ENCODE results near the gene TUT4.
"Not testable (repeated sequence)": the region's sequence is repeated elsewhere in the genome, so short reads cannot be mapped to it uniquely, and the experiment has no call there.

The TUT4 gene, protein sequence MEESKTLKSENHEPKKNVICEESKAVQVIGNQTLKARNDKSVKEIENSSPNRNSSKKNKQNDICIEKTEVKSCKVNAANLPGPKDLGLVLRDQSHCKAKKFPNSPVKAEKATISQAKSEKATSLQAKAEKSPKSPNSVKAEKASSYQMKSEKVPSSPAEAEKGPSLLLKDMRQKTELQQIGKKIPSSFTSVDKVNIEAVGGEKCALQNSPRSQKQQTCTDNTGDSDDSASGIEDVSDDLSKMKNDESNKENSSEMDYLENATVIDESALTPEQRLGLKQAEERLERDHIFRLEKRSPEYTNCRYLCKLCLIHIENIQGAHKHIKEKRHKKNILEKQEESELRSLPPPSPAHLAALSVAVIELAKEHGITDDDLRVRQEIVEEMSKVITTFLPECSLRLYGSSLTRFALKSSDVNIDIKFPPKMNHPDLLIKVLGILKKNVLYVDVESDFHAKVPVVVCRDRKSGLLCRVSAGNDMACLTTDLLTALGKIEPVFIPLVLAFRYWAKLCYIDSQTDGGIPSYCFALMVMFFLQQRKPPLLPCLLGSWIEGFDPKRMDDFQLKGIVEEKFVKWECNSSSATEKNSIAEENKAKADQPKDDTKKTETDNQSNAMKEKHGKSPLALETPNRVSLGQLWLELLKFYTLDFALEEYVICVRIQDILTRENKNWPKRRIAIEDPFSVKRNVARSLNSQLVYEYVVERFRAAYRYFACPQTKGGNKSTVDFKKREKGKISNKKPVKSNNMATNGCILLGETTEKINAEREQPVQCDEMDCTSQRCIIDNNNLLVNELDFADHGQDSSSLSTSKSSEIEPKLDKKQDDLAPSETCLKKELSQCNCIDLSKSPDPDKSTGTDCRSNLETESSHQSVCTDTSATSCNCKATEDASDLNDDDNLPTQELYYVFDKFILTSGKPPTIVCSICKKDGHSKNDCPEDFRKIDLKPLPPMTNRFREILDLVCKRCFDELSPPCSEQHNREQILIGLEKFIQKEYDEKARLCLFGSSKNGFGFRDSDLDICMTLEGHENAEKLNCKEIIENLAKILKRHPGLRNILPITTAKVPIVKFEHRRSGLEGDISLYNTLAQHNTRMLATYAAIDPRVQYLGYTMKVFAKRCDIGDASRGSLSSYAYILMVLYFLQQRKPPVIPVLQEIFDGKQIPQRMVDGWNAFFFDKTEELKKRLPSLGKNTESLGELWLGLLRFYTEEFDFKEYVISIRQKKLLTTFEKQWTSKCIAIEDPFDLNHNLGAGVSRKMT (N-terminal part only)

DNA sequence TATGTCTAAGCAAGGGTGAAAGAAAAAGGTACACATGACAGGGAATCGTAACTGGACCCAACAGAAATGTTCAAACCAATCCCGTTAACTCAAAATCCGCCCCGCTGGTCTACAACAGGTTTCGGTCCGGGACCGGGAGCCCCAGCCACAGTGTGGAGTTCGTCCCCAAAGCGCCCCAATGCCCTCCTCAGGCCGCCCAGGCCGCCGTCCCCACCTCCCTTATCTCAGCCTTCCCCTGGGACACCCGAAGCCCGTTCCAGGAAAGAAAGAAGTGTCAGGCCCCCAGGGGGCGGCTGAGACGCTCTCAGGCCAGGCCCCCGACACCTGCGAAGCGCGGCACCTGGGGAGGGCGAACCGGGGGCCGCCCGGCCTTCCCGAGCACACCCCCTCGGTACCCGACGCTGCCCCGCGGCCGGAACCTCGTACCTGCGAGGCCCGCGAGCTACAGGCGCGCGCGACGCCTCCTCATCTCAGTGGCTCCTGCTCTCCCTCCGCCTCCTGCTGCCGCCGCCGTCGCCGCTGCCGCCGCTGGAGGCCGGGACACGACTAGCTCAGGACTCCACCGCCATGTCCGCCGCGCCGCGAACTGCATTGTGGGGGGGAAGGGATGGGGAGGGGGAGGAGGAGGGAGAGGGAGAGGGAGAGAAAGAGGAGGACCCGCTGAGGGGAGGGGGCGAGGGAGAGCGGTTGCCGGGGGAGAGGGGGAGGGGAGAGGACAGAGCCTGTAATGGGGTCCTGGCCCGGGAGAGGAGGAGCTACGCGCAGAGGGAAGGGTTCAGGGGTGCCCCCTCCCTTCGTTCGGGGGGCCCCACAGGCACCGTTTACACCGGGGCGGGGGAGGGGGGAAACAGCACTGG lies at the start of gene TUT4:
Gene TUT4, minus strand, starts transcription at position 588 of the 857 bp plus-strand sequence. CDS start 26,812 bp downstream, outside the sequence.
- no peak for DNase-seq

DNA sequence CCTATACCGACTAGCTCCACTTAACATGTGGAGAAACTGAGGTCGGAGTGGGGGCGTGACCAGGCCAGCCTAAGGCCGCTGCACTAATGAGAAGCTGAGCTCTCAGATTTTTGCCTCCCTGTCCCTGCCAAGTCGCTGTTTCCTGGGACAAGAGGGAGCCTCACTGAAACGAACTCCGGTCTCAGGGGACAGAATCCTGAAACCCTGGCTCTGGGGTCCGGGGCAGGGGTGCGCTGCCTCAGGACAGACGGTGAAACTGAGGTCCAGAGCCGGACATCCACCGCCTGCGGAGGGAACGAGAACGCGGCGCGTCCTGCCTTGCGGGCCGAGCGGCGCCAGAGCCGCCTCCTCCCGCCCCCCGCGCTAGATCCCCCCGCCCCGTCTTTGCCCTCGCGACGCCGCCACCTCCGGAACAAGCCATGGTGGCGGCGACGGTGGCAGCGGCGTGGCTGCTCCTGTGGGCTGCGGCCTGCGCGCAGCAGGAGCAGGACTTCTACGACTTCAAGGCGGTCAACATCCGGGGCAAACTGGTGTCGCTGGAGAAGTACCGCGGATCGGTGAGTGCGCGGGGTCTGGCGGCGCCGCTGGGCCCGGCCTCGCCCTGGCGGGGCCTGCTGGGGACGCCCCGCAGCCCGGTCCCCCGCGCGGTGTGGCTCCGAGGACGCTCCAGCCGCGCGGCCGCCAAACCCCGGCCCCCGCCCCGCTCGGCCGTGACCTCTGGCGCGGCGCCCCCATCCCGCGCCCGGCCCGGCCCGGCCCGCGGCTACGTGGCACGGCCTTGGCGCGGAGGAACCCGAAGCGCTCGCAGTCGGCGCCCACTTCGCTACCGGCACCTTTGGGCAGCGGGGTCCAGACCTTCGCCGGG lies 49.3 kb upstream of the TUT4 start, which contains the start of gene GPX7:
Gene GPX7, plus strand, starts transcription at position 381 of the 865 bp plus-strand sequence. Its CDS starts 39 bp downstream, at position 420.
- no peak for DNase-seq

DNA sequence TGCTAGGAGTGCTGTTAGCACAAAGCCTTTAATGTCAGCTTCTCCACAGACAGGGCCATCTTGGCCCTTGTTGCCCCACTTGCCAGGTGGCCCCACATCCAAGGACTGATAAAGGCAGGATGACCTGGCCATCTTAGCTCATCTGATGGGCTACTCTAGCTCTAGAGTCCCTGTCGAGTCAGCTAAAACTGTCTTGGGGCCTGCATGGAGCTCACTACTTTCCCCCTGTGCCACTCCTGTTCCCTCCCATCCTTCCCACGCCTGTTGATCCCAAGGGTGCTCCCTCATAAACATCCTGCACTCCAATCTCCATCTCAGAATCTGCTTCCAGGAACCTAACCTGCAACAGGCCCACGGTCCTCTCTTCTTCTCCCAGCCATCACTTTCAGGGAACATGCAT lies 48.6 kb upstream of the TUT4 start:
- DNase-seq, result no peak

DNA sequence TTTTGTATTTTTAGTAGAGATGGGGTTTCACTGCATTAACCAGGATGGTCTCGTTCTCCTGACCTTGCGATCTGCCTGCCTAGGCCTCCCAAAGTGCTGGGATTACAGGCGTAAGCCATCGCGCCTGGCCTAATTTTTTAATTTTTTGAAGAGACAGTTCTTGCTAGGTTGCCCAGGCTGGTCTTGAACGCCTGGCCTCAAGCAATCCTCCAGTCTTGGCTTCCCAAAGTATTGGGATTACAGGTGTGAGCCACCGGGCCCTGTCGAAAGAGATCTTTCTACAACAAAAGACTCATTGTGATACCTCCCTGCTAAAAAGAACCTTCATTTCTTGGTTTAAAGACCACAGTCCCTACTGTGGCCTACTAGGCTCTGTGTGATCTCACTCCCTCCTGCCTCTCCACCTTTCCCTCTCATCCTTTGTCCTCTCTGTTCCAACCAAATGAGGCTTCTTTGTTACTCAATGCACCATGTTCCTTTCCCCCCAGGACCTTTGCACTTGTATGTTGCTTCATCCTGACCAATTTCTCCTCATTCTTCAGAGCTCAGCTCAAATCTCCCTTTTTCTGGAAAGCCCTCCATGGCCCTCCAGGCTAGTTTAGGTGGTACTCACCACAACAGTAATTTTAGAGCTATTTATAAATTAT lies 47.8 kb upstream of the TUT4 start:
- DNase-seq, result no peak

DNA sequence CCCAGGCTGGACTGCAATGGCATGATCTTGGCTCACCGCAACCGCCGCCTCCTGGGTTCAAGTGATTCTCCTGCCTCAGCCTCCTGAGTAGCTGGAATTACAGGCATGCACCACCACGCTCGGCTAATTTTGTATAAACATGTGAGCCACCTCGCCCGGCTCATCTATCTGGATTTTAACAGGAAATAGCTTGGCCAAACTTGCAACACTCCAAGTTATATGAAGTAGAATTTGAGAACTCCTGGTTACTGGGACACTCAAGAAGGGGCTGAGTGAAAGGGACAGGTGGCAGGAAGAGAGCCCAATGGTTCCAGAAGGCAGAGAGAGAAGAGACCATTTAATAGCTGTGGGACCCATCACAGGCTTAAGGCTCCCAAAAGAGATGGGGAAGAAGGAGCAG lies 46.3 kb upstream of the TUT4 start:
- DNase-seq, result no peak

DNA sequence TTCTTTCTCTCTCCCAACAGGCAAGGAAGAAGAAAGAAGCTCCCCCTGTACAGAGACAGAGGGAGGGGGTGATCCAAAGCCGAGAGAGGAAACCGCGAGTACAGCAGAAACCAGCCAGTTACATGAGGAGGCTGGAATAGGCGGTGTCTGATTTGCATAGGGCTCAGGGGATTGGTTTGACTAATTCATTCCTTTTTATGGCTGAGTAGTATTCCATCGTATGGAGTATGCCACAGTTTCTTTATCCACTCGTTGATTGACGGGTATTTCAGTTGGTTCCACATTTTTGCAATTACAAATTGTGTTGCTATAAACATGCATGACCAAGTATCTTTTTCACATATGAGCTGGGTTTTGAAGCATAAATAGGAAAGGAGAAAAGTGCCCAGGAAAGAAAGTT lies 45.8 kb upstream of the TUT4 start:
- DNase-seq, result no peak

DNA sequence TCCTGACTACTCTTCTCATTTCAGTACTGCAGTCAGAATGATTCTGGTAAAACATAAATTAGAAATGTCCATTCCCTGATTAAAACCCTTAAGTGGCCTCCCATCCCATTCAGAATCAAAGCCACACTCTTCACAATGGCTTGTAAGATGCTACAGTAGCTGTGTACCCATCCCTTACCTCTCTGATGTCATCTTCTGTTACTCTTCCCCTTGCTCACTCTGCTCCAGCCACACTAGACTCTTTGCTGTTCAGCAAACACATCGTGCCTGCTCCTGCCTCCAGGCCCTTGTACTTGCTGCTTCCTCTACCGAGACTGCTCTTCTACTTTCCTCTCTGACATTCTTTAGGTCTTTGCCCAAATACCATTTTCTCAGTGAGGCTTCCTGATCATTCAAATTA lies 45.0 kb upstream of the TUT4 start:
- no peak for DNase-seq

DNA sequence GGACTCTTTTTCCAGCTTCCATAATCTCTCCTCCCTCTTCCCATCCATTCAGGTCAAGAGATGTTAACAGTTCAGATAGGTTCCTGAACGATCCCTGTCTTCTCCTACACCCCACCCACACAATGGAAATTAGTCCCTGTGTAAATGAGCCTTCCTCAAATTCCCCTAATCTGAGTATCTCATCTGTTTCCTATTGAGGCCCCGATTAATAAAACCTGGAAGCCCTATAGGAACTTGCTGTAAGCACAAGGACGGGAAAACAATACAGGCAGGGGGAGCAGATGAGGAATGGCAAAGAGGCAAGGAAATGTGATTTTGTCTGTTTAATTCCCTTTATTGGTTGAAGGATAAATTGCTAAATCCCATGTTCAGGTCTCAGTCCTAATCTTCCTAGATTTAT lies 42.2 kb upstream of the TUT4 start:
- no peak for DNase-seq

DNA sequence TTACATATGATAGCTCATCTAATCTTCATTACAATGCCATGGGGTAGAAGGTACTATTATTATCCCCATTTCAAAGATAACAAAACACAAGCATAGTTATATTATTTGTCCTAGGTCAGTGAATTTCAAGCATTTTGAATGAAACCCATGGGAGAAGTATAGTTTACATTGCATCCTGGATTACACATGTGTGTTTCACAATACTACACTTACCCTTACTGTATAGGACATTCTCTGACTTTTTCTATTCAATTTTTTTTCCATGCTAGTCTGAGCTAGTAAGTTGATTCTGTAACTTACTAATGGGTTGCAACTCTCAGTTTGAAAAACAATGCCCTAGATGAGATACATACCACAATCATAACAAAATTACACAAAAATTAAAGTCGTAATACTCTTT lies 40.6 kb upstream of the TUT4 start:
- DNase-seq, result no peak

DNA sequence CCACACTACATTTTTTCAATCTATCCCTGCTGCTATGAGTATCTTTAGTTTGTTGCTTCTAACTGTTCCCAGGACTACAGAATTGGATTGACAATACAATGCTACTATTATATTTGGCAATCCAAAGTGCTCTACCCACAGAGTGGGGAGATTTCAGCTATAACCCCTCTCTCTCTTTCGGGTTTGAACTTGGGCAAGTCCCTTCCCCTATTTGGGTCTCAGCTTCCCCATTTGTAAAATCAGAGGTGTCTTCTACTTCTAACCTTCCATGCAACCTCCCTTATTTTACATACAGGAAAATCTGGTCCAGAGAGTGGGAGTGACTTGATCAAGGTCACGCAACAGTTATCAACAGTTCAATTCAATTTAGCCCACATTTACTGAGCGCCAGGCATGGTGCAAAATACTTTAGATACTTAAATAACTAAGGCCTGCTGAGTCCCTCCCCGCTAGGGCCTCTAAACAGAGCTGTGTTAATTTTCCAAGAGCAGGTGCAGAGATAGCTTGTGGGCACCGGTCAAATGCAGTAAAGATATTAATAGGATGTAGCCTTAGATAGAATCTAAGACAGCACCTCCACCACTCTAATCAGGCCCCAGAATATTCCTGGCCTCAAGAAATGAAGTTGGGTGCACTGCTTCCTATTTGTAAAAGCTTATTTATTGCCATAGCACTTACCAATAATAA lies 39.9 kb upstream of the TUT4 start:
- DNase-seq, result no peak

DNA sequence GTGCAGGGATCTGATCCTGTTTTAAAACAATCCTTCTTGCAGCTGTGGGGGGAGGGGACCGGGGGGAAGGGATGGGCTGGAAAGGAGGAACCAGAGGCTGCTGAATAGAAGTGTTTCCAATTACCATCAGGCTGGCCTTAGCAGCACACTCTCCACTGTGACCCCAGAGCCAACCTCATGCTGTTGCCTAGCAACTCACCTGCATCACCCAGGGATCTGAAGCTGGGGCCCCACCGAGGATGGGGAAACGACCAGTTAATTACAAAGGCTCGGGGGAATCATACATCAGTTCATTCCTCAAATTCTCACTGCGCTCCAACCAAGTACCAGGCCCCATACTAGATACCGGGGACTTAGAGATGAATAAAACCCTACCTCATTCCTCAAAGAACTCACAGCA lies 37.4 kb upstream of the TUT4 start:
- DNase-seq, result no peak

DNA sequence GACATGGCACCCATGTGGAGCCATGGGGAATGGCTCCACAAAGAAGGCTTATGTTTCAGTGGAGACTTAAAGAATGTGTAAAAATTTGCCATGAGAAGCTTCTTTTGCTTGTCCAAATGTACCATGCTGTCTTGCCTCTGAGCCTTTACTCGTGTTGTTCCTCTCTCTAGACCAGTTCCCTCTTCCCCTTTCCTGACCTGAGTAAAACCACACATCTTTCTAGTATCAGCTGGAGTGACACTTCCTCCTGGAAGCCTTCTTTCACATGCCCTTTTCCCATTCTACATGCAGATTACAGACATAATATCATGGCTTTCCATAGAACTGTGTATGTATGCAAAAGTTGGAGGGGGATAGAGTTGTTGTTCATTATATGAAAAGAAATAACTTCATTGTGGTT lies 35.6 kb upstream of the TUT4 start:
- DNase-seq, result no peak

DNA sequence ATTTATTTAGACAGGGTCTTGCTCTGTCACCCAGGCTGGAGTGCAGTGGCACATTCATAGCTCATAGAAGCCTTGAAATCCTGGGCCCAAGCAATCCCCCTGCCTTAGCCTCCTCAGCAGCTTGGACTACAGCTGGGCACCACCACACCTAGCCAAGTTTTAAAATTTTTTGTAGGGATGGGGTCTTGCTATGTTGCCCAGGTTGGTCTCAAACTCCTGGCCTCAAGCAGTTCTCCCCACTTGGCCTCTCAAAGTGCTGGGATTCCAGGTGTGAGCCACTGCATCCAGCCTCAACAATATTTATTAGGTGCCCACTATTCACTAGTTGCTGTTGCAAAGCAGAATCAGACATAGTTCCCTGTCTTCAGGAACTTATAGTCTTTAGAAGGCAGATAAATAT lies 35.1 kb upstream of the TUT4 start:
- DNase-seq, result no peak

DNA sequence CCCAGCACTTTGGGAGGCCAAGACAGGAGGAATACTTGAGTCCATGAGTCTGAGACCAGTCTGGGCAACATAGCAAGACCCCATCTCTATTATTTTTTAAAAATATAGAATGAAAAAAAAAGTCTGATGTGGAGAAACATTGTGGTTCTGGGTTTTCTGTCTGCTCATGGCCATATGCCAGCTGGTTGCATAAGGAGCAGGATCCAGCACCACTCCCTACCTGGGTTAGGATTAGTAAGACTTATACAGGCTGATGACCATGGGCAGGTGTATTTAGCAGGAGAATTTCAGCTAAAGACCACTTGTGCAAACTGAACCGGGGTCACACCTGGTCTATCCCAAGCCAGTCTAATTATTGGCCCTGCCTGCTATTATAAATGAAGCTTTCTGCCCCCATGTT lies 32.6 kb upstream of the TUT4 start:
- DNase-seq, result no peak

DNA sequence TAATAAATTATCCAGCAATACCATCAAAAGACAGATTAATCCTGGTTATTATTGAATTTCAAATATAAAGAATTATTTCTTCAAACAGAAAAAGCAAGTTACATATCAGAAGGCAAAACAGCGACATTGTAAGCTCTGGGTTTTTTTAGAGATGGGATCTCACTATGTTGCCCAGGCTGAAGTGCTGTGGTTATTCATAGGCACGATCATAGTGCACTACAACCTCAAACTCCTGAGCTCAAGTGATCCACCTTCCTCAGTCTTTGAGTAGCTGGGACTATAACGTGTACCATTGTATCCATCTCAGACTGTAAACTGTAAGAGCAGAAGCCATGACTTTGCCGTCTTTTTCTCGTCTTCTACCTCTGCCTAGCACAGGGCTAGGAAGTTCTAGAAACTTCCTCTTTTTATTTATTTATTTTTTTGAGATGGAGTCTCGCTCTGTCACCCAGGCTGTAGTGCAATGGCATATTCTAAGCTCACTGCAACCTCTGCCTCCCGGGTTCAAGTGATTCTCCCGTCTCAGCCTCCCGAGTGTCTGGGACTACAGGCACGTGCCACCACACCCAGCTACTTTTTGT lies 29.3 kb upstream of the TUT4 start:
- no peak for DNase-seq

DNA sequence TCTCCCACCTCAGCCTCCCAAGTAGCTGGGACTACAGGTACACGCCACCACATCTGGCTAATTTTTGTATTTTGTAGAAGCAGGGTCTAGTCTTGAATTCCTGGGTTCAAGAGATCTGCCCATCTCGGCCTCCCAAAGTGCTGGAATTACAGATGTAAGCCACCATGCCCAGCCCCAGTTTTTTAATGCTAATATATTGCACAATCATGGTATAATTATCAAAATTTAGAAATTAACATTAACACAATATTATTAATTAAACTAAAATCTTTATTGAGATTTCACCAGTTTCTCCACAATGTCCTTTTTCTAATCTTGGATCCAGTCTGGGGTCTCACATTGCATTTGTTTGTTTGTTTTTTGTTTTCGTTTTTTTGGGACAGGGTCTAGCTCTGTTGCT lies 27.4 kb upstream of the TUT4 start:
- DNase-seq, result no peak

DNA sequence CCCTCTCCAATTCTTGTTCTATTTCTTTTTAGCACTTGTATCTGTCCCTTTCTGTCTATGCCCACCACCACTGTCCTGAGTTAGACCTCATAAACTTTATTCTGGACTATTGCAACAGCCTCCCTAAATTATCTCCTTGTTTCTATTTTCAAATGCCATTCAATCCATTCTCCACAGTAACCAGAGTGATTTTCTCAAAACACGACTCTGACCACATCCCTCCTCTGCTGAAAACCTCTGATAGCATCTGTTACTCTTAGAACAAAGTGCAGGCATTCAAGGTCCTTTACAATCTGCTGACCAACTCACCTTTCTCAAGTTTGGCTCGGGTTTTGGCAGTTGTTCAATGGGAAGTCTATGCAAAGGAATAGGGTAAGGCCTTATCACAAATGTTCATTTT lies 26.5 kb upstream of the TUT4 start:
- DNase-seq, result no peak

DNA sequence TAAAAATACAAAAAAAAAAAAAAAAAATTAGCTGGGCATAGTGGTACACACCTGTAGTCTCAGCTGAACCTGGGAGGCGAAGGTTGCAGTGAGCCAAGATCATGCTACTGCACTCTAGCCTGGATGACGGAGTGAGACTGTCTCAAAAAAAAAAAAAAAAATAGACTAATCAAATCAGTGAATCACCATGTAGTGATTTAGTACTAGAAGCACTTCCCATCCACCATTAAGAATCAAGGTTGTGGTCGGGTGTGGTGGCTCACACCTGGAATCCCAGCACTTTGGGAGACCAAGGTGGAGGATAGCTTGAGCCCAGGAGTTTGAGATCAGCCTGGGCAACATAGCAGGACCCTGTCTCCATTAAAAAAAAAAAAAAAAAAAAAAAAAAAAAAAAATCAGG lies 25.2 kb upstream of the TUT4 start:
- not testable (repeated sequence) for DNase-seq

DNA sequence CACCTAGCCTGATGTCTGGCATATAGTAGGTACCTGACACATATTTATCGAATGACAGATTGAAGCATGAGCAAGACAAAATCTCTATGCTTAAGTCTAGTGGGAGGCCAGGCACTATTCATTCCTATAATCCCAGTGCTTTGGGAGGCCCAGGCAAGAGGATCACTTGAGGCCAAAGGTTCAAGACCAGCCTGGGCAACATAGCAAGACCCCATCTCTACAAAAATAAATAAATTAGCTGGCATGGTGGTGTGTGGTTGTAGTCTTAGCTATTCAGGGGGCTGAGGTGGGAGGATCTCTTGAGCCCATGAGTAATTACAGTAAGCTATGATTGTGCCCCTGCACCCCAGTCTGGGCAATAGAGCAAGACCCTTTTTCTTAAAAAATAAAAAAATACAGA lies 23.2 kb upstream of the TUT4 start:
- no peak for DNase-seq

DNA sequence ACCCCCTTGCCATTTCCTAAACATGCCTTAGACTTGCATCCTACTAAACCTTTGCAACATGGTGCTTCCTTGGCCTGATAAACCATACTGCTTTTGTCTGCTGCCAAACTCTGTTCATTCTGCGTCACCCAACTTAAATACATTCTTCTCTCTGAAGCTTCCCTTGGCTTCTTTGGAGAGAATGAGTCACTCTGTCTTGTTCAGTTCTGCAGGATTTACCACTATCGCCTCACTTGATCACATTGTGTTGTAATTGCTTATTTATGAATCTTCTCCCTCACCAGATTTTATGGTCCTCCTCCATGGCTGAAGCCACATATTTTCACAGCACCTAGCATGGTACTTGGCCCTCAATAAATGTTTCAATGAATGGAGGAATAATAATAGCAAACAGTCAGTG lies 21.7 kb upstream of the TUT4 start:
- DNase-seq, result no peak
